ENCODE data around the gene EIF2D.
A peak's percentile ranks its signal among the peaks of the same experiment; 100 is the strongest.
"Not testable (repeated sequence)": the region's sequence is repeated elsewhere in the genome, so short reads cannot be mapped to it uniquely, and the experiment has no call there.

EIF2D gene

GRCh38 chr1:206612129-206612876 lies at the start of gene EIF2D:
Gene EIF2D, minus strand, starts transcription at chr1:206612465. Its CDS starts 123 bp downstream, at chr1:206612342.
- DNase-seq: peak; percentile 96

- no peak for DNase-seq
These were observed 49.0 kb upstream of the EIF2D start for GRCh38 chr1:206661161-206661820.

GRCh38 chr1:206660136-206660535 lies 47.9 kb upstream of the EIF2D start:
- no peak for DNase-seq

GRCh38 chr1:206658981-206659273 lies 46.7 kb upstream of the EIF2D start:
- DNase-seq: no peak

- DNase-seq: no peak
These were observed 46.2 kb upstream of the EIF2D start for GRCh38 chr1:206658264-206658980.

GRCh38 chr1:206657751-206658150 lies 45.5 kb upstream of the EIF2D start:
- DNase-seq: no peak

- DNase-seq: no peak
These were observed 44.7 kb upstream of the EIF2D start for GRCh38 chr1:206656936-206657335.

GRCh38 chr1:206655471-206655882 lies 43.2 kb upstream of the EIF2D start:
- peak; percentile 31 for DNase-seq

- no peak for DNase-seq
These were observed 42.6 kb upstream of the EIF2D start for GRCh38 chr1:206654828-206655227.

GRCh38 chr1:206653715-206654459 lies 41.6 kb upstream of the EIF2D start:
- no peak for DNase-seq

GRCh38 chr1:206651958-206652890 lies 40.0 kb upstream of the EIF2D start:
- no peak for DNase-seq

GRCh38 chr1:206651014-206651413 lies 38.7 kb upstream of the EIF2D start:
- no peak for DNase-seq

GRCh38 chr1:206649261-206649921 lies 37.1 kb upstream of the EIF2D start:
- no peak for DNase-seq

GRCh38 chr1:206647224-206647623 lies 35.0 kb upstream of the EIF2D start:
- DNase-seq: no peak

GRCh38 chr1:206646504-206646903 lies 34.2 kb upstream of the EIF2D start:
- DNase-seq: no peak

GRCh38 chr1:206643118-206643698 lies 30.9 kb upstream of the EIF2D start:
- no peak for DNase-seq

GRCh38 chr1:206642074-206642473 lies 29.8 kb upstream of the EIF2D start:
- not testable (repeated sequence) for DNase-seq

GRCh38 chr1:206637605-206638004 lies 25.3 kb upstream of the EIF2D start:
- DNase-seq: no peak

- DNase-seq: no peak
These were observed 24.4 kb upstream of the EIF2D start for GRCh38 chr1:206636671-206637070.

GRCh38 chr1:206635978-206636345 lies 23.7 kb upstream of the EIF2D start:
- DNase-seq: no peak

Measured in NCI-H2107 (cell line).